ENCODE measurements around the gene ACER3.

GRCh38 chr11:77026743-77027142 is 166.0 kb downstream of the ACER3 start:
- TF ChIP-seq CTCF (IDR thresholded peaks at IDR 0.05 in 4 of 5, conservative IDR thresholded peaks at IDR 0.05 in 1 of 5) (no peak), POLR2A (IDR thresholded peaks at IDR 0.05) (no peak)
